CD4-positive, alpha-beta T cell treated with Interleukin-17A for 1 hour (primary cell): ENCODE results near the gene KLHL22.
"Not testable (repeated sequence)": the region's sequence is repeated elsewhere in the genome, so short reads cannot be mapped to it uniquely, and the experiment has no call there.

Source experiments
- DNase-seq: peaks from one replicate; pipeline ENCODE4 v3.0.0-alpha.2; 2020

The KLHL22 gene

DNA sequence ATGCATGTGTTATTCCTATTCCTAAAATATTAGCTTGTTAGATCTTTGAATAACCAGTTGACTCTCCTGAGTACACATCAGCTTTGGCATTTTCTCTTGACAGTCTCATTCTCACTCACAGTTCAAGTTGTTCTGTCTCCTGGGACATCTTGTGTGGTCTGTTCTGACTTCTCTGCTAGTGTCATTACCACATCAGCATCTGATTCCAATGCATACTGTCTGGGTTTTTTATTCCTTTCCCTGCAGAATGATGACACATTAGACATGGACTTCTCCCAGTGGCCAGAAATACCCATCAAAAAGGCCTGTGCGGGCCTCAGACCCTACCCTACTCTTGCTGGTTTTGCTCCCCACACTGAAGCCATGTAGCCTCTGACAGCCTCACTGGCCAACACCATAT is 99.0 kb downstream of the KLHL22 start:
- DNase-seq: no peak

DNA sequence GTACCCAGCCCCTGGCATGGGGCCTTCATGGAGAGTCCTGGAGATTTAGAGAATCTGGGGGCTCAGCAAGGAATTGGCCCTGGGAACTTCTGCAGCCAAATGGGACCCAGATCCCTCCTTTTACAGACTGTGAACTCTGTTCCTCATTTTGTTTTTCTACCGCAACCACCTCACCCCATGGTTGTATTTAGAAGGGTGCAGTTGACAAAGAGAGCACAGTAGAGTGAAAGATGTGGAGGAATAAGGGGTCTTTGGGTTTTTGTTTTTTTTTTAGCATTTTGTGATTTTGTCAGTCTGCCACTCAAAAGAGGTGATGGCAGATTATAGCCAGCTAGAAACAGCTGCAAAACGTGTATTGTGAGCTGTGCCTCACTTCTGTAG is 99.7 kb downstream of the KLHL22 start:
- no peak for DNase-seq

DNA sequence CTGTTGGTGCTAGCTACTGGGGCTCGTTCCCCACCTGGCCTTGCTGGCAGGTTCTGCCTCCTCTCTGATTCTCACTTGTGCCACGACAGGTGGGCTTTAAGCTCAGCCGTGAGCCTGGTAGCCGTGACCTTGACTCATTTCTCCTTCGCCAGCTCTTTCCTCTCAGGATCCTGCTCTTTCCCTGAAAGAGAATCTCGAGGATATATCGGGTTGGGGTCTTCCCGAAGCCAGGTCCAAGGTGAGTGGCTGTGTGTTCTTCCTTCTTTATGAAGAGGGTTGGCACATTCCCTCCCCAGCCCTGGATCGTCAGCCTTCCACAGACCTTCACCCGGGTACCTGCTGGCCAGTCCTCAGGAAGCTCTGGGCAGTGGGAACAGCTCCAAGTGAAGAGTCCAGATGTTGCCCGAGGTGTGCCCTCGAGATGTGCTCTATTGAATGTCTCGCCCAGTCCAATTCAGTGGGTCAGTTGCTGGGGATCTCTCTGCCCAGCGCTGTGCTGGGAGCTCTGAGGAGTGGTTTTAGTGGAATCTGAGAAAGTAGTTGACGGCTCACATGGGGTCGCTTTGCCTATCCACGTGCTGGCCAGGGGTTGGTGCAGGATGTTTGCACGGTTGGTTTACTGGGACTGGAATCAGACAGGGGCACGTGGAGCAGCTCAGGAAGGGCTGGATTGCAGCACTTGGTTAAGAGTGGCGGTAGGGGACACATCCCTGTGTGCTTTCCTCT is 100.3 kb downstream of the KLHL22 start:
- DNase-seq: no peak

DNA sequence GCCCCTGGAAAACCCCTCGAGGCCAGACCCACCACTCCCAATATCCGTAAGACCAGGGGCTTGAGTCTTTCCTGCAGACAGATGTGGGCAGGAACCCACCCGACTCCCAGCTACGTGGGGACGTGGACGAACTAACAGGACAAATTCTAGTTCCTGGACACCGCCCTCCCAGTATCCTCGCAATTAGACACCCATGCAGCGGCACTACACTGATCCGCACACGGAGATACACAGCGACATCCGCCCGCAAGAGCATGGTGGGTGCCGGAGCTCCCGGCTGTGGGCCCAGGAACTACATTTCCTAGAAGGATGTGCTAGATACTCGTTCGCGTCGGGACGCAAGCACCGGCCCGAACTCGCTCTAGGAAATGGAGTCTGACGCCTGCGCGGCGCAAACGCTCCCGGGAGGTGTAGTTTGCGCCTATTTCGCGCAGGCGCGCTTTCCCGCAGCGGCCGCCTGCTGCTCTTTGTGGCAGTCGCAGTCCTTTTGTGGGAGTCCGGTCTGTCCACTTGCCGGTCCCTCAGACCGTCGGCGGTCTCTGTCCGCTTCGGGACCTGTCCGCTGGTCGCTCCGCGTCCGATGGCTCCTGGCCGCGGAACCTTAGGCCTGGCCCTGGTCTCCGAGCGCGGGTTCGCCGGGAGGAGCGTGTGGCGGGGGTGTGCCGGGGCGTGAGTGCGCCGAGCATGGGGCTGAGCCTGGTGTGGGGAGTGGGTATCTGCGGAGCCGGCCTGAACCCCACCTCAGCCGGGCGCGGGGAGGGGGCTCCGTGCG is 101.7 kb downstream of the KLHL22 start, which contains the start of gene ZNF74:
TSS of gene ZNF74 (plus strand) at position 447 of the 772 bp plus-strand sequence. CDS start 478 bp downstream, outside the sequence.
- DNase-seq: peak; percentile 88

DNA sequence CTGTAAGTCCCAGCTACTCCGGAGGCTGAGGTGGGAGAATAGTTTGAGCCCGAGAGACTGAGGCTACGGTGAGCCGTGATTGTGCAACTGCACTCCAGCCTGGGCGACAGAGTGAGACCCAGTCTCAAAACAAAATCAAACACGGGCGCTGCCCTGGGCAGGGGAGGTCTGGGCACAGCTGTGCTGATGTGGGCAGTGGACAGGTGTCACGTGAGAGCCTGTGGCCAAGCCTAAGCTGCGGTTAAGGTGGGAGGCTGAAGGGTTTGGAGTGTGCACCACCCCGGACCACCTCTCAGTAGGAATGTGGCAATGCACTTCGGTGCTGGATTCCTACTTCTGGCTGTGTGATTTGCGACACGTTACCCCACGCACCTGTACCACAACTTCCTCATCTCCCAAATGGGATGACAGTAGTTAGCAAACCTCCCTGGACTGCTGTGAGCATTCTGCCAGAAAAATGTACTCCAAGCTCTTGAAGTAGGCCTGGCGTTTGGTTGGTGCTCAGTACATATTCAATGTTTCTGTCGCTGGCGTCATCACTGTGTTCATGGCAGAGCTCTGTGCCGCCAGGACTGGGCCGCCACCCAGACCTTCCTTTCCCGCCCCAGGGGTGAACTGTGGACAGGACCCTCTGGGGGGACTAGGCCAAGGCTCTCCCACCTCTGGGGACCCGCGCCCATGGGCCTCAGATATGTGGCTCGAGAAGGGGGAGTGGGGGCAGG is 102.5 kb downstream of the KLHL22 start:
- DNase-seq: peak; percentile 2

DNA sequence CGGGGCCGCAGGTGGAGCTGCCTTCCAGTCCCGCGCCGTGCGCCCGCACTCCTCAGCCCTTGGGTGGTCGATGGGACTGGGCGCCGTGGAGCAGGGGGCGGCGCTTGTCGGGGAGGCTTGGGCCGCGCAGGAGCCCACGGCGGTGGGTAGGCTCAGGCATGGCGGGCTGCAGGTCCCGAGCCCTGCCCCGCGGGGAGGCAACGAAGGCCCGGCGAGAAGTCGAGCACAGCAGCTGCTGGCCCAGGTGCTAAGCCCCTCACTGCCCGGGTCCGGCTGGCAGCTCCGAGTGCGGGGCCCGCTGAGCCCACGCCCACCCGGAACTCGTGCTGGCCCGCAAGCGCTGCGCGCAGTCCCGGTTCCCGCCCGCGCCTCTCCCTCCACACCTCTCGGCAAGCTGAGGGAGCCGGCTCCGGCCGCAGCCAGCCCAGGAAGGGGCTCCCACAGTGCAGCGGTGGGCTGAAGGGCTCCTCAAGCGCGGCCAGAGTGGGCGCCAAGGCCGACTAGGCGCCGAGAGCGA is 103.2 kb downstream of the KLHL22 start:
- not testable (repeated sequence) for DNase-seq
